Mesenteric fat pad (tissue), 1 donor: ENCODE results near the gene CFAP61. TPM values are rescaled to one million over a fixed set of nuclear protein-coding genes. Genes with fewer than 3 reads are reported as not detected.

Source experiments
- DNase-seq: peaks from one replicate; pipeline ENCODE4 v3.0.0-alpha.2; 2020; ENCODE audit warnings: low spot score
- total RNA-seq: library from RNA; stranded (reverse); fragmentation: NEBNext Ultra II Directional; extraction: Animal tissue kit (Norgen Biotek cat#: 25700); gene quantifications from one replicate; pipeline ENCODE4 v1.2.1, GENCODE V29; 2021
- donor health status: DM: yes; HTN: yes; CAD: no.

Gene CFAP61
- total RNA-seq, 1 donor from 2014 or later: 0.61 TPM

DNA sequence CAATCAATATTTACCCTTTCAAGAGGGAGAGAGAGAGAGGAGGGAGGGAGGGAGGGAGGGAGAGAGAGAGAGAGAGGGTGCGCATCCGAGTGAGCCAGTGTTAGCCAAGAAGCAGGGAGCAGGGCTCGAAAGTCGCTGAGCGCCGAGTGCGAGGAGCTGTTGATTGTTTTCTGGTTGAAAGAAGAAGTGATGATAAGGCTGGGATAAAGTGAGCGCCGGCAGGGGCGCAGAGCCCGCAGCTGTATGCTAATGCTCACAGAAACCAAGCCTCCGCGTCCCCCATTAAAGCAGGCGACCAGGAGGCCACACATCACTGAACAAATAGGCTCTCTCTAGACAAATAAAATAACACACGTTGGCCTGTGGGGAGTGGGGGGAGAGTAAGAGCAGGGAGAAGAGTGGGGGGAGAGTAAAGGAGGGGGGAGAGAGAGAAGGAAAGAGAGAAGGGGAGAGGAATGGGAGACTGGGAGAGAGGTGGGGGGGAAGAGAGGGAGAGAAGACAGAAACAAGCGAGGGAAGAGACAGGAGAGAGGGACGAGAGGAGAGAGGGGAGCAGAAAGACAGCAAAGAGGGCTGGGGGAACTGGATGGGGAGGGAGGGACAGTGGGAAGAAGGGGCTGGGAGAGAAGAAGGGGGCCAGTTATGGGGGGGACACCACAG, 310.6 kb downstream of the CFAP61 start:
- DNase-seq: no peak

- DNase-seq: no peak
These were observed 311.1 kb downstream of the CFAP61 start for GRCh38 chr20:20363434-20363798.

GRCh38 chr20:20363799-20364592, 311.7 kb downstream of the CFAP61 start:
- DNase-seq: no peak

- DNase-seq: no peak
These were observed 312.5 kb downstream of the CFAP61 start for GRCh38 chr20:20364593-20365479.

DNA sequence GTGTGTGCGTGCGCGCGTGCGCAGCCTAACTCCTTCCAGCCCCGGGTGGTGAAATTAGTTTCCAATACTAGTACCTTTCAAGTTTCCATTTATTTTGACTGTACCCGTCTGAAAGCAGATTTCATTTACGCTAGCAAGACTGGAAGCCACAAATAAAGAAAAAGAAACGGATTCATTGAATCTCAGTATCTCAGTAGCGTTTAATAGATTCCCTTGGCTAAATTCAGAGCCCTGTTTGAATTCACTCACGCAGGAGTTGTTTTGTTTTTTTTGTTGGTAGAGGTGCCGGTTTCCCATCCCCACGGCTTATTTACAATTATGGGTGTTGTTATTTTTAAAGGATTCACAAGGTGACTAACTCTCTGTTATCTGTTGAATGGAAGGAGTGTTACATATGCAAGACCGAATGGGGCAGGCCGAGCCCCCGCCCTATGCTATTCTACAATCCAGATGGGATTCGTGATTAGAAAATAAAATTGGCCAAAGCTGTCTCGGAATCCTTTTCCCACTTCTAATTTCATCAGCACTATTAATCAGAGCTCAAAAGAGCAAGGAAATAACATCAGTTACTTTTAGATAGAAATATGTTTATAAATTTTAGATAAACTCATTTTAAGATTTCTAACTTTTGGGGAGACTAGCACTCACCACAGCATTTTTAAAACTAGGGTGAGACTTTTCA, 313.3 kb downstream of the CFAP61 start:
- no peak for DNase-seq

DNA sequence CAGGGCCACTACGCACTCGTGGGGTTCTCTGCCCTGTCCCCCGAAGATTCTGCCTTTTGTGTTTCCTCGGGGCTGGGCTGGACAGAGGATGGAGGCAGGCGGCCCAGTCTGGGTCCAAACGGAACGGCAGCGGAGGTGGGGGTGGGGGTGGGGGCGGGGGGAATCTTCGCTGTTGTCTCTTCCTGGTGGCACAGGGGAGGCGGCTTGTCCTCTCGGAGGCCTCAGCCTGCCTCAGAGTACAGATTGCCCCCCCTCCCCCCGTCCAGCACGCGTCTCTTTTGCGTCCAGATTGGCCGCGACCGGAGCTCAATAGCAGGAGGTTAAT, 314.2 kb downstream of the CFAP61 start:
- no peak for DNase-seq

- DNase-seq: no peak
These were observed 314.7 kb downstream of the CFAP61 start for GRCh38 chr20:20366876-20367574.

DNA sequence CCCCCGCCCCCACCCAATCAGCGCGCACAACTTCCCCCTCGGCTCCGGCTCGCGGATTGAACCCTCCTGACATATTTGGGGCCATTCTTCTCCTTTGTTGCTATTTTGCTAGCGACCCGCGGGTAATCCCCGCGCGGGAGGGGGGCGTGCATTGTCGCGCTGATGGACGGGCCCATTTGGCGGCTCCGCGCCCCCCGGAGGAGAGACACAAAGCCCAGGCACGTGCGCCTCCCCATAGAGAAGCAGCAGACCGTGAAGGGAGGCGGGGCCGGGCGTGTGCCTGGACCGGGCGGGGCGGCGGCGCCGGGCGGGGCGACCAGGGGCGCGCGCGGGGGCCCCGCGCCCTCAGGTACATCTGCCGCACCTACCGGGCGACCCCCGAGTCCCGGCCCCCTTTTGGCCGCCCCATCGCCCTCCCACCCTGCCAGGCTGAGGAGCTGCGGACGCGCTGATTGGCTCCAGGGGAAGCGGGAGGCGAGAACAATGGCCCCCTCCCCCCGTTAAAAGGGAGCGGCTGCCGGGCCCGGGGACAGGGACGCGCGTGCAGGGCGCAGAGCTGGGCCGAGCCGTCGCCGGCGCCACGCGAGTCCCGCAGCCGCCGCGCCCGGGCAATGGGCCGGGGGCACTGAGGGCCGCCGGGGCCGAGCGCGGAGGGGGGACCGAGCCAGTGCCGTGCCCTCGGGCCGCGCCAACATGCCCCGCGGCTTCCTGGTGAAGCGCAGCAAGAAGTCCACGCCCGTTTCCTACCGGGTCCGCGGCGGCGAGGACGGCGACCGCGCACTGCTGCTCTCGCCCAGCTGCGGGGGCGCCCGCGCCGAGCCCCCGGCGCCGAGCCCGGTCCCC, 315.5 kb downstream of the CFAP61 start, which contains the start of gene INSM1:
INSM1 (plus strand) TSS at position 530 of the 843 bp plus-strand sequence; CDS start at position 694, 164 bp downstream.
- DNase-seq: no peak

- no peak for DNase-seq
These were observed 316.3 kb downstream of the CFAP61 start for GRCh38 chr20:20368418-20369249.

DNA sequence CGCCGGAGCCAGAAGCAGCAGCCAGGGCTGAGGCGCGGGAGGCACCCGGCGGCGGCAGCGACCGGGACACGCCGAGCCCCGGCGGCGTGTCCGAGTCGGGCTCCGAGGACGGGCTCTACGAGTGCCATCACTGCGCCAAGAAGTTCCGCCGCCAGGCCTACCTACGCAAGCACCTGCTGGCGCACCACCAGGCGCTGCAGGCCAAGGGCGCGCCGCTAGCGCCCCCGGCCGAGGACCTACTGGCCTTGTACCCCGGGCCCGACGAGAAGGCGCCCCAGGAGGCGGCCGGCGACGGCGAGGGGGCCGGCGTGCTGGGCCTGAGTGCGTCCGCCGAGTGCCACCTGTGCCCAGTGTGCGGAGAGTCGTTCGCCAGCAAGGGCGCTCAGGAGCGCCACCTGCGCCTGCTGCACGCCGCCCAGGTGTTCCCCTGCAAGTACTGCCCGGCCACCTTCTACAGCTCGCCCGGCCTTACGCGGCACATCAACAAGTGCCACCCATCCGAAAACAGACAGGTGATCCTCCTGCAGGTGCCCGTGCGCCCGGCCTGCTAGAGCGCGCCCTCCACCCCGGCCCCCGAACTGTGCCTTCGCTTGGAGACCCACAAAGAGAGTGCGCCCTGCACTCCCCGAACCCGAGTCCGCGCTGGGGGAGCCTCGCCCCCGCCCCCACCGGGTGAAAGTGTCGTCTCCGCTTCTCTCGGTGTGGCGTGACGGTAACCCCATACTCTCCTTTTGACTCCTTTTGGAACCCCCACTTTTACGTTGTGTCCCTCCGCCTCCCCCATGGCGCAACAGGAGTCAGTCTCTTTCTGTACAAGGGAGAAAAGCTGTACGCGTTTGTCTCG, 317.1 kb downstream of the CFAP61 start:
- DNase-seq: no peak

DNA sequence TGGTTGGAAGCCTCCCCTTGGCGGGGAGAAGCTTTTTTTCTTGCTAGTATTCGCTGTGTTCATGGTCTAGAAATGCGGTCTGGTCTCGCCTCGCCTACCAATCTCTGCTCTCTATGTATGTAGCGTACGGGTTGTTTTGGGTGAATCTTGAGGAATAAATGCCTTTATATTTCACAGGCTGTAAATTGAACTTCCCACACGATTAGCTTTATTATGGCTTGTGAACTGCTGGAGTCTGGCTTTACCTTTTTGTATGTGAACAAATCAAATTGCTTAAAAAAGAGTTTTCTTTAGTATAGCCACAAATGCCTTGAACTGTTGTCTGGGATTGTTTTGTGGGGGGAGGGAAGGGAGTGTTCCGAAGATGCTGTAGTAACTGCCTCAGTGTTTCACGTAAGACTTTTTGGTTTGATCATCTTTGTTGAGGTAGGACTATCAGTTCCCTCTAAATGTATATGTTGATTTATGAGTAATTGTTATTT, 317.8 kb downstream of the CFAP61 start:
- DNase-seq: no peak

DNA sequence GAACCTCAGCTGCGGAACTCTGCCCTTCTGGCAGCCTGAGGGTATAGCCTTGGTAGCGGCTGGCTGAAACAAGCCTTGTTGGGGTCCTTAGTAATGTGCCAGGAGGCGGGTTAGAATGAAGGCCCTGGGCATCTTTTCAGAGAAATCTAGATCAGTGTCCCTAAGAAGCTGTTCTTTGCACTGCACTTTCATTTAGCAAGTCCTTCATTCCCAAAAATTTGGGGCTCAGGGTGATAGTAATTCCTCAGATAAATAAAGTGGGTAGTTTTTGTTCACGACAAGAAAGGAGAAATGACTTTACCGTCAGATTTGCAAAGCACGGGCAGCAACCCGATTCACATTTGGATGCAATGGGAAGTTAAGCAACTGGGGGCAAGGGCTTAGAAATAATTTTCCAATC, 318.8 kb downstream of the CFAP61 start:
- DNase-seq: no peak

GRCh38 chr20:20371681-20372080, 319.3 kb downstream of the CFAP61 start:
- DNase-seq: no peak

GRCh38 chr20:20373091-20373571, 320.8 kb downstream of the CFAP61 start:
- no peak for DNase-seq

DNA sequence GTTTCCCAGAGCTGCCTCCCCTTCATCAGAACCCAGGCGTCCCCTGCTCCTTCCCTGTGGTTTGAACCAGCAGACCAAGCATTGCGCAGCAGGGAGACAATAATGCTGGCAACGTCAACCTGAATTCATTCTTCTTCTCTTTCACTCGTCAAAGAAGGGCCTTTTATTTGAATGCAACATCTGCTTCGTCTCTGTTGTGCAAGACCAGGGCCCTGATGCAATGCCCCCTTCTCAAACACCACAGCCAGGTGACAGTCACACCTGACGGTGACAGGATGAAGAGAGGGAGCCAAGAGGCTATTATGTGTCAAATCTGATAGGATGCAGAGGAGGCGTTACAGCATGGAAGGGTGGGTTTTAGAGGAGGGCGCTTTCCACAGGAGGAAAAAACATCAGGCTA, 323.5 kb downstream of the CFAP61 start:
- DNase-seq: no peak

DNA sequence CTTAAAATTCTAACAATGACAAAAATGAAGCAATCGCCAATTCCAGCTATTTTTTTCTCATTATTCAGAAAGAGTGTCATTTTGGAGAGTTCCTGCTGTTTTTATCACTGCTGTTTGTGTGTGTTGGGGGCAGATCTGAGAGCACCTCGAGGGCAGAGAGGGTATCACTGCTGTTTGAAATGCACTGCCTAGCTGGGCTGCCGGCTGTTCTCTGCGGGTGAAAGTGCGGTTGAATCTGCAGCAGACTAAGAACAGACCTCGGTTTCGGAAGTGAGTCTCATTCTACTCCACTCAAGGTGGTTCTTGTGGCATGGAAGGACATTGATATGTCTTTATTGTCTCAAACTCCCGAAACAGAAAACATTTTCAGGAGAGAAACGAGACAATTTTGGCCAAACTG, 333.9 kb downstream of the CFAP61 start:
- no peak for DNase-seq

DNA sequence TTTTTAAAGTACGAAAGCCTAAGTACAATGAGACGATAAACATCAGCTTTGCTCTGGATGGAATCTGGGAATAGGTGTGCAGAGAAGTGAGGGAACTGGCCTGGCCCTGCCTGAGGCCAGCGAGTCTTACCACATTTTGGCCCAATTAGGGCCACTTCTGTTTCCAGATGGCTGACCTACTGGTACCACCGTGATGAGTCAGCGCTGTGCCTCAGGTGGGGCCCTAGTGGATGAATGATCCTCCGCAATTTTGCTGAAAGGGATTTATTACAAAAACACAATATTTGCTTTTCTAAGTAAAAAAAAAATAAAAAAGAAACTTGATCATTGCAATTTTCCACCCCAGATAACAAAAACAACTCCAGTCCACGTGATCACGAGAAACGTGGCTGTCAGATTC, 338.1 kb downstream of the CFAP61 start:
- no peak for DNase-seq

DNA sequence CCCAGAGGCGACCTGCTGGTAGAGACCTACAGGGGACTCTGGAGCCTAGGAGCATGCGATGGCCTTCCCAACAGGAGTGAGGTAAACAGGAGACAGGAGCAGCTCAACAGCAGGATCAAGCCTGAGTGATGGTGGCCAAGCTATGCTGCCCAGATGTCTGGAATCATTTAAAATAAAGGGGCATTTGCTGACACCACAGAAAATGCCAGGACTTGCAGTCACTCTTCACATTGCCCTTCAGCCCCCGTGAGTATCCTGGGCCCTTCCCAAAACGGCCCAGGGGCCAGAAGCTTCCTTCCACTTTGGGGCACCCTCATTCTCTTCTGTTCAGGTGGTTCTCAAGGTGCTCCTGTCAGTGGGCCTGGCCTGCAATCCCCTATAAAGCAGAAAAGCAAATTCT, 338.8 kb downstream of the CFAP61 start:
- DNase-seq: no peak
